Activated CD8-positive, alpha-beta T cell treated with anti-CD3 and anti-CD28 coated beads for 36 hours (primary cell): ENCODE results near the gene ABI3. TPM values are rescaled to one million over a fixed set of nuclear protein-coding genes. Genes with fewer than 3 reads are reported as not detected.

Experiments
- ATAC-seq: fragments of 200-7000 bp; cut with Tn5 transposase; one replicate; pipeline ENCODE4 v1.10.0; 2021; ENCODE audit warnings: mild to moderate bottlenecking, moderate library complexity
- CTCF ChIA-PET: fragments of 350-600 bp; sonication (Branson Sonifier 250); formaldehyde crosslinking; loops from one replicate; lab custom pipeline; 2021; ENCODE audit warnings: antibody characterized with exemption; lab: Charles Lee
- POLR2A ChIA-PET: fragments of 350-600 bp; sonication (Branson Sonifier 250); formaldehyde crosslinking; loops from one replicate; lab custom pipeline; 2021; ENCODE audit warnings: antibody characterized with exemption; lab: Charles Lee
- DNase-seq: peaks from one replicate; pipeline ENCODE4 v3.0.0-alpha.2; 2020
- H3K27ac Mint-ChIP-seq: one replicate; pipeline ENCODE4 v1.8.0; 2021; ENCODE audit warnings: mild to moderate bottlenecking, mixed read lengths
- H3K27me3 Mint-ChIP-seq: one replicate; pipeline ENCODE4 v1.8.0; 2021; ENCODE audit warnings: mixed read lengths
- H3K36me3 Mint-ChIP-seq: one replicate; pipeline ENCODE4 v1.8.0; 2021; ENCODE audit warnings: low read depth, mixed read lengths
- H3K4me1 Mint-ChIP-seq: one replicate; pipeline ENCODE4 v1.8.0; 2021; ENCODE audit warnings: low read depth, mixed read lengths
- H3K4me3 Mint-ChIP-seq: one replicate; pipeline ENCODE4 v1.8.0; 2021; ENCODE audit warnings: mild to moderate bottlenecking, moderate library complexity, mixed read lengths
- H3K9me3 Mint-ChIP-seq: one replicate; pipeline ENCODE4 v1.8.0; 2021; ENCODE audit warnings: mixed read lengths
- CTCF ChIP-seq: fragments of 200-600 bp; IDR thresholded peaks from one replicate; pipeline ENCODE4 v1.8.0; 2022; ENCODE audit warnings: antibody characterized with exemption, mild to moderate bottlenecking
- intact Hi-C: fragments of 100-400 bp; cut with micrococcal nuclease; formaldehyde crosslinking; loops from one replicate; pipeline ENCODE4 v1.10.0; 2022
- total RNA-seq, 2 experiments: library from RNA; stranded (reverse); gene quantifications; one replicate each; pipeline ENCODE4 v1.2.3, GENCODE V29; 2021

ABI3 gene
- total RNA-seq, 2 experiments from 2014 or later: 39.3 to 45.1 TPM

- intact Hi-C loops: no loop called here
- ChIA-PET POLR2A (no interaction called here), CTCF (no interaction called here)
- no peak for DNase-seq
- no peak overlapping the region for H3K27ac Mint-ChIP-seq
- H3K36me3 Mint-ChIP-seq: no peaks in the 10 kb centered on the region
- H3K4me1 Mint-ChIP-seq: no peaks in the 10 kb centered on the region
- H3K9me3 Mint-ChIP-seq: no peaks in the 10 kb centered on the region
- ATAC-seq: no peak
- no peak overlapping the region for H3K4me3 Mint-ChIP-seq
- no peaks in the 10 kb centered on the region for H3K27me3 Mint-ChIP-seq
- TF ChIP-seq CTCF: no peak
Measured at GRCh38 chr17:49252148-49252695, 41.7 kb downstream of the ABI3 start.

GRCh38 chr17:49254066-49254465 is 43.6 kb downstream of the ABI3 start:
- H3K27ac Mint-ChIP-seq: no peak overlapping the region
- intact Hi-C loops: no loop called here
- H3K27me3 Mint-ChIP-seq: no peaks in the 10 kb centered on the region
- no peak overlapping the region for H3K4me3 Mint-ChIP-seq
- no peaks in the 10 kb centered on the region for H3K4me1 Mint-ChIP-seq
- ChIA-PET CTCF (no interaction called here), POLR2A (no interaction called here)
- DNase-seq (no peak), ATAC-seq (no peak)
- no peaks in the 10 kb centered on the region for H3K36me3 Mint-ChIP-seq
- TF ChIP-seq CTCF: no peak
- H3K9me3 Mint-ChIP-seq: no peaks in the 10 kb centered on the region

DNA sequence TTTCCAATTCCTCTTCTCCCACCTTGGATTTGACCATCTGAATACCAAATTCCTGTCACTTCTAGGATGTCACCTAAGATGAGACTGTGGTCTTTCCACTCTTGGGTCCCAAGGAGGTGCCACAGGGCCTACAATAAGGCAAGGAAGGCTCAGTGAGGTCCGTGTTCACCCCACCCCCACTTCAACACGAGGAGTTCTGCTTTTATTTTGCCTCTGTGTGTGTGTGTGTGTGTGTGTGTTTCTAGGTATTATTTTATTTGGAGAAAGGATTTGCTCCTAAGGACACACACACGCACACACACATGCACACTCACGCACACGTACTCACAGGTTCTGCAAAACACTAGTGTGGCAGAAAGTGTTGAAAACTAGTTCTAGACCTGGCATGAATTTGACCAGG is 44.6 kb downstream of the ABI3 start:
- ATAC-seq: no peak
- CTCF ChIA-PET: no interaction called here
- Mint-ChIP-seq H3K9me3 (no peaks in the 10 kb centered on the region), H3K27me3 (no peaks in the 10 kb centered on the region), H3K27ac (no peak overlapping the region), H3K4me1 (no peaks in the 10 kb centered on the region), H3K4me3 (no peak overlapping the region), H3K36me3 (no peaks in the 10 kb centered on the region)
- TF ChIP-seq CTCF: no peak
- POLR2A ChIA-PET: no interaction called here
- intact Hi-C loops: no loop called here
- no peak for DNase-seq

DNA sequence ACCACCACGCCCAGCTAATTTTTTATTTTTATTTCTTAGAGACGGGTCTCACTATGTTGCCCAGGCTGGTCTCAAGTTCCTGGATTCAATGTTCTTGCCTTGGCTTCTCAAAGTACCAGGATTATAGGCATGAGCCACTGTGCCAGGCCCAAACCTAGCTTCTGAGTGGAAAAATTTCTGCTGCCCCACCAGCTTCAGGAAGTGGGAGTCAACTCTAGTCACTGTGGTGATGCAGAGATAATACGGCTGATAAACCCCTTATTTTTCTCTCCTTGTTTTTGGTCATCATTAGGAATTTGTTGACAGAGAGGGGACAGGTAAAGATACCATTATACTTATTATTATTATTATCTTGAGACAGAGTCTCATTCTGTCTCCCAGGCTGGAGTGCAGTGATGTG is 47.9 kb downstream of the ABI3 start:
- ChIA-PET CTCF (interaction anchor here (1.2 kb wide), 1 partner anchor 30 kb away, joined by 3 read pairs; no protein-coding TSS in a partner anchor), POLR2A (no interaction called here)
- Mint-ChIP-seq H3K27me3 (peaks cover under 1% of the 10 kb centered on the region), H3K36me3 (no peaks in the 10 kb centered on the region), H3K9me3 (no peaks in the 10 kb centered on the region), H3K27ac (no peak overlapping the region), H3K4me1 (peaks cover 8% of the 10 kb centered on the region), H3K4me3 (no peak overlapping the region)
- no peak for ATAC-seq
- no peak for TF ChIP-seq CTCF
- intact Hi-C loops: no loop called here
- DNase-seq: no peak

- H3K4me3 Mint-ChIP-seq: peak overlapping the region; percentile 74
- intact Hi-C loops: no loop called here
- no peaks in the 10 kb centered on the region for H3K36me3 Mint-ChIP-seq
- peaks cover 6% of the 10 kb centered on the region for H3K27me3 Mint-ChIP-seq
- H3K4me1 Mint-ChIP-seq: peaks cover 8% of the 10 kb centered on the region
- DNase-seq: no peak
- no peak for TF ChIP-seq CTCF
- ChIA-PET POLR2A (interaction anchor here (1.4 to 1.5 kb wide), 2 partner anchors 31 to 38 kb away, joined by 3 to 7 read pairs; no protein-coding TSS in a partner anchor), CTCF (interaction anchor here (1.0 to 1.6 kb wide), 2 partner anchors 32 to 85 kb away, joined by 3 to 6 read pairs; no protein-coding TSS in a partner anchor)
- H3K9me3 Mint-ChIP-seq: no peaks in the 10 kb centered on the region
- H3K27ac Mint-ChIP-seq: no peak overlapping the region
- ATAC-seq: no peak
Measured at GRCh38 chr17:49259663-49260010, 49.1 kb downstream of the ABI3 start.
